Progenitor cell of endocrine pancreas (in vitro differentiated cells): ENCODE results near the gene ANO4. TPM values are rescaled to one million over a fixed set of nuclear protein-coding genes. Genes with fewer than 3 reads are reported as not detected.

Experiments
- DNase-seq: peaks from one replicate; pipeline ENCODE4 v3.0.0; 2021; ENCODE audit warnings: low spot score; ENCODE audit not compliant: unreplicated experiment
- H3K27ac Mint-ChIP-seq: 2 replicates; pipeline ENCODE4 v1.8.0; 2021; ENCODE audit warnings: mild to moderate bottlenecking, moderate library complexity, mixed read lengths
- H3K27me3 Mint-ChIP-seq: 2 replicates; pipeline ENCODE4 v1.8.0; 2021; ENCODE audit warnings: mixed read lengths
- H3K36me3 Mint-ChIP-seq: 2 replicates; pipeline ENCODE4 v1.8.0; 2022; ENCODE audit warnings: mixed read lengths; ENCODE audit not compliant: insufficient read depth
- H3K4me1 Mint-ChIP-seq: 2 replicates; pipeline ENCODE4 v1.8.0; 2021; ENCODE audit warnings: low read depth, mixed read lengths
- H3K4me3 Mint-ChIP-seq: 2 replicates; pipeline ENCODE4 v1.8.0; 2021; ENCODE audit warnings: low read depth, mild to moderate bottlenecking, moderate library complexity, mixed read lengths
- H3K9me3 Mint-ChIP-seq: 2 replicates; pipeline ENCODE4 v1.8.0; 2021; ENCODE audit warnings: low read depth, mixed read lengths
- total RNA-seq: library from RNA; stranded (reverse); gene quantifications from 2 replicates; pipeline ENCODE4 v1.2.1, GENCODE V29; 2021
- TF ChIP-seq, protein P1 (sequence below): fragments of 200-600 bp; sonication (generic); IDR thresholded peaks from one replicate; pipeline ENCODE4 v1.5.0; 2021; ENCODE audit warnings: antibody characterized with exemption, mild to moderate bottlenecking; ENCODE audit not compliant: unreplicated experiment

Gene ANO4
- total RNA-seq, 1 donor from 2014 or later: 0.38 TPM

DNA sequence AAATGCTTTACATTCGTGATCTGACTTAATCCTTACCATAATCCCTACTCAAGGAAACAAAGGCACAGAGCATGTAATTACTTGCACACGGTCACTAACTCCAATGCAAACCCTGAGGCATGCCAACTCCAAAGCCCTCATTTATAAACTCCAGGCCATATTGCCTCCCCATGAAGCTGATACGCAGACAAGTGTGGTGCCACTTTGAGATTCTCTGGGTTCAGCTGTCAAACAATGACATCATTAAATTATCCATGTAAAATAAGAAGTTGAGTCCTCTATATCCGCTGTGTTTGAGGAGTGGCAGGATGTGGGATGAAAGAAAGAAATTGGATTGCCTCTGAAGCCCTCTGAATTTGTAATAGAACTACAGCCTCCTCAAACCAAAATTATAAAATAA lies 62.8 kb downstream of the ANO4 start:
- TF ChIP-seq, protein P1, sequence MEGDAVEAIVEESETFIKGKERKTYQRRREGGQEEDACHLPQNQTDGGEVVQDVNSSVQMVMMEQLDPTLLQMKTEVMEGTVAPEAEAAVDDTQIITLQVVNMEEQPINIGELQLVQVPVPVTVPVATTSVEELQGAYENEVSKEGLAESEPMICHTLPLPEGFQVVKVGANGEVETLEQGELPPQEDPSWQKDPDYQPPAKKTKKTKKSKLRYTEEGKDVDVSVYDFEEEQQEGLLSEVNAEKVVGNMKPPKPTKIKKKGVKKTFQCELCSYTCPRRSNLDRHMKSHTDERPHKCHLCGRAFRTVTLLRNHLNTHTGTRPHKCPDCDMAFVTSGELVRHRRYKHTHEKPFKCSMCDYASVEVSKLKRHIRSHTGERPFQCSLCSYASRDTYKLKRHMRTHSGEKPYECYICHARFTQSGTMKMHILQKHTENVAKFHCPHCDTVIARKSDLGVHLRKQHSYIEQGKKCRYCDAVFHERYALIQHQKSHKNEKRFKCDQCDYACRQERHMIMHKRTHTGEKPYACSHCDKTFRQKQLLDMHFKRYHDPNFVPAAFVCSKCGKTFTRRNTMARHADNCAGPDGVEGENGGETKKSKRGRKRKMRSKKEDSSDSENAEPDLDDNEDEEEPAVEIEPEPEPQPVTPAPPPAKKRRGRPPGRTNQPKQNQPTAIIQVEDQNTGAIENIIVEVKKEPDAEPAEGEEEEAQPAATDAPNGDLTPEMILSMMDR: no peak
- Mint-ChIP-seq H3K27me3 (no peaks in the 10 kb centered on the region), H3K36me3 (no peaks in the 10 kb centered on the region), H3K4me1 (no peaks in the 10 kb centered on the region), H3K9me3 (peaks cover 3% of the 10 kb centered on the region), H3K27ac (no peak overlapping the region), H3K4me3 (no peak overlapping the region)
- DNase-seq: no peak

DNA sequence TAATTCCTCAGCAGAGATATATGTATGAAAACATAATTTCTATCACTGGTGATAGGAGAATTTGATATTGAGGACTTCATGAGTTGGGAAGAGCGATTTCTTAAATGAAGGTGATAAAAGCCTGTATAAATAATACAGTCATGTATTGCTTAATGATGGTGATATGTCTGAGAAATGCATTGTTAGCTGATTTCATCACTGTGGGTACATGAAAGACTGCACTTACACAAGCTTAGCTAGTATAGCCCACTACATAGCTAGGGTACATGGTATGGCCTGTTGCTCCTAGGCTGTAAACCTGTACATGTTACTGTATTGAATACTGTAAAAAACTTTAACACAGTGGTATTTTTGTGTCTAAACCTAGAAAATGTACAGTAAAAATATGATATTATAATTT lies 63.4 kb downstream of the ANO4 start:
- TF ChIP-seq, protein P1: no peak
- DNase-seq: no peak
- H3K4me1 Mint-ChIP-seq: peaks cover 2% of the 10 kb centered on the region
- no peaks in the 10 kb centered on the region for H3K27me3 Mint-ChIP-seq
- H3K36me3 Mint-ChIP-seq: no peaks in the 10 kb centered on the region
- H3K9me3 Mint-ChIP-seq: peaks cover 3% of the 10 kb centered on the region
- H3K4me3 Mint-ChIP-seq: no peak overlapping the region
- no peak overlapping the region for H3K27ac Mint-ChIP-seq

DNA sequence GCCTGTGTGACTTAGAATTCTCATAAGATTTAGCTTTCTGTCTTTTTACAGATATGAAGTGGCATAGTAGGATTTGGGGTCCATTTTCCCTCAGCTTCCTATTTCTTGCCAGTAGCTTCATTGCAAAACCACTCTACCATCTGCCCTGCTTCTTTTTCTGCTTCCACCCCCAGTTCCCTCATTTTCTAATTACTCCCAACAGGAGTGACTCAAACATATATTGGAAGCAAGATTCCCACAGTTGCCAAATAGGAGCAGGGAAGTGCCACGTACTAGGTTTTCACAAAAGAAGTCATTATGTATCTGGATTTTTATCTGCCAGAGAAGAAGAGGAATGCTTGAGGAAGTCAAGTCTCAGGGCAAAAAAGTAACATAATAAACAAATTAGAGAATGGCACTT lies 64.1 kb downstream of the ANO4 start:
- DNase-seq: no peak
- Mint-ChIP-seq H3K9me3 (peaks cover 3% of the 10 kb centered on the region), H3K4me3 (no peak overlapping the region), H3K4me1 (peaks cover 2% of the 10 kb centered on the region), H3K27me3 (no peaks in the 10 kb centered on the region), H3K36me3 (no peaks in the 10 kb centered on the region), H3K27ac (no peak overlapping the region)
- TF ChIP-seq, protein P1: no peak

DNA sequence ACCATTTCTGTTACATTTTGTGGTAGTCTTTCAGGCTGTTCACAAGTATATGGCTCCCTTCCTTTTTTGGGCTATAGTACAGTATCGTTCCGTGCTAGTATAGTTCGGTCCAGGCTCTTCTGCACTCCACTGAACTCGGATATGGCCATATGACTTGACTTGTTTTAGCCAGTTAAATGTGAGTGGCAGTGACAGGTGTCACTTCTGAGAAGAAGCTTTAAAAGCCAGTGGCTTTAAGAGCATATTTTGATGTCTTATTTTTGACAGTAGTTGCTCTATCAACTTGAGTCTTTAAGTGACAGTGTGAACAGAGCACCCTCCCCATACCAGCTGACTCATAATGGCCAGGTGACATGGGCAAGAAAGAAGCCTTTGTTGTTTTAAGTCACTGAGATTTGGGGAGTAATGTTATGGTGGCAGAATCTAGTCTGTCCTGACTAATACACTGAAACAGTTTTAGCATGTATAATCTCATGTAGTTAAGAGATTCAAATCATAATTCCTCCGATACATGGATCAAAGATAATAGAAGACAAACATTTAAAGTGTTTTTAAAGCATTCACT lies 64.6 kb downstream of the ANO4 start:
- Mint-ChIP-seq H3K4me3 (no peak overlapping the region), H3K27me3 (no peaks in the 10 kb centered on the region), H3K9me3 (peaks cover 3% of the 10 kb centered on the region), H3K4me1 (peaks cover 2% of the 10 kb centered on the region), H3K36me3 (no peaks in the 10 kb centered on the region), H3K27ac (no peak overlapping the region)
- DNase-seq: no peak
- TF ChIP-seq, protein P1: no peak

DNA sequence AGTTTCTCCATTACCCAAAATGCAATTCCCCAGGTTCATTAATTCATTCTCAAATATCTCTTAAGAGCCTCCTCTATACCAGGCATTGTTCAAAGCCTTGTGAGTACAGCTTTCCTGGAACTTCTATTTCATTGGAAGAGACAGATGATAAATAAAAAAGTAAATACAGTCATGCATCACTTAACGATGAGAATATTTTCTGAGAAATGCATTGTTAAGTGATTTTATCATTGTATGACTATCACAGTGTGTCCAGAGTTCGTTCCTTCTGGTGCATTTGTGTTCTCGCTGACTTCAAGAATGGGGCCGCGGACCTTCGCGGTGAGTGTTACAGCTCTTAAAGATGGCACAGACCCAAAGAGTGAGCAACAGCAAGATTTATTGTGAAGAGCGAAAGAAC lies 66.0 kb downstream of the ANO4 start:
- no peak for DNase-seq
- TF ChIP-seq, protein P1: no peak
- H3K27me3 Mint-ChIP-seq: no peaks in the 10 kb centered on the region
- no peak overlapping the region for H3K27ac Mint-ChIP-seq
- H3K36me3 Mint-ChIP-seq: no peaks in the 10 kb centered on the region
- no peak overlapping the region for H3K4me3 Mint-ChIP-seq
- peaks cover 2% of the 10 kb centered on the region for H3K4me1 Mint-ChIP-seq
- peaks cover 3% of the 10 kb centered on the region for H3K9me3 Mint-ChIP-seq
